Measurements from ENCODE around the gene FGD5. TPM values are rescaled to one million over a fixed set of nuclear protein-coding genes. Genes with fewer than 3 reads are reported as not detected.

The FGD5 gene
- total and polyA plus RNA-seq, 2 donors (not counting 1 experiment from before 2014, with no cell fraction given): 0.03 to 0.50 TPM

- Histone ChIP-seq H3K27me3 (ENCODE audit: control insufficient read depth, insufficient read depth, low read length) (peaks cover 2% of the 10 kb centered on the region), H3K4me2 (ENCODE audit: extremely low read depth, insufficient read depth, low read length) (no peak overlapping the region), H3K4me3 (replicated peaks in 1 of 4; ENCODE audit: control extremely low read depth in 1 of 4, insufficient read depth in 1 of 4, low read depth in 3 of 4, low read length in 4 of 4) (no peak overlapping the region), H3K79me2 (ENCODE audit: control insufficient read depth, insufficient read depth, low read length) (no peaks in the 10 kb centered on the region), H3K36me3 (ENCODE audit: control insufficient read depth, insufficient read depth, low read length) (no peaks in the 10 kb centered on the region), H3K27ac (ENCODE audit: insufficient read depth, low read length) (no peak overlapping the region), H4K20me1 (ENCODE audit: control insufficient read depth, extremely low read depth, insufficient read depth, low read length) (no peaks in the 10 kb centered on the region), H2AFZ (ENCODE audit: low read length) (no peak overlapping the region), H3K4me1 (ENCODE audit: control insufficient read depth, extremely low read depth, insufficient read depth, low read length) (no peaks in the 10 kb centered on the region), H3K9me3 (ENCODE audit: control insufficient read depth, insufficient read depth, low read depth, low read length) (no peaks in the 10 kb centered on the region), H3K9ac (ENCODE audit: insufficient read depth, low read length) (no peak overlapping the region)
- DNase-seq (ENCODE audit: low read depth in 2 of 2): no peak
- TF ChIP-seq EZH2 (IDR thresholded peaks at IDR 0.05; ENCODE audit: low read length, missing control alignments) (no peak), CTCF (conservative IDR thresholded peaks at IDR 0.05 in 1 of 2, IDR thresholded peaks at IDR 0.05 in 1 of 2; ENCODE audit: low read depth in 1 of 2, low read length in 2 of 2) (no peak)
Observed at GRCh38 chr3:14827776-14828175, 9.0 kb downstream of the FGD5 start.

- no peak overlapping the region for H3K27ac ChIP-seq (ENCODE audit: insufficient read depth, low read length)
- H2AFZ ChIP-seq (ENCODE audit: low read length): no peak overlapping the region
- H3K27me3 ChIP-seq (ENCODE audit: control insufficient read depth, insufficient read depth, low read length): peaks cover 2% of the 10 kb centered on the region
- H3K4me3 ChIP-seq (replicated peaks in 1 of 4; ENCODE audit: control extremely low read depth in 1 of 4, insufficient read depth in 1 of 4, low read depth in 3 of 4, low read length in 4 of 4): no peak overlapping the region
- no peaks in the 10 kb centered on the region for H4K20me1 ChIP-seq (ENCODE audit: control insufficient read depth, extremely low read depth, insufficient read depth, low read length)
- TF ChIP-seq CTCF (conservative IDR thresholded peaks at IDR 0.05 in 1 of 2, IDR thresholded peaks at IDR 0.05 in 1 of 2; ENCODE audit: low read depth in 1 of 2, low read length in 2 of 2) (no peak), EZH2 (IDR thresholded peaks at IDR 0.05; ENCODE audit: low read length, missing control alignments) (no peak)
- H3K79me2 ChIP-seq (ENCODE audit: control insufficient read depth, insufficient read depth, low read length): no peaks in the 10 kb centered on the region
- no peaks in the 10 kb centered on the region for H3K4me1 ChIP-seq (ENCODE audit: control insufficient read depth, extremely low read depth, insufficient read depth, low read length)
- no peaks in the 10 kb centered on the region for H3K36me3 ChIP-seq (ENCODE audit: control insufficient read depth, insufficient read depth, low read length)
- no peak overlapping the region for H3K4me2 ChIP-seq (ENCODE audit: extremely low read depth, insufficient read depth, low read length)
- H3K9me3 ChIP-seq (ENCODE audit: control insufficient read depth, insufficient read depth, low read depth, low read length): no peaks in the 10 kb centered on the region
- no peak for DNase-seq (ENCODE audit: low read depth in 2 of 2)
- H3K9ac ChIP-seq (ENCODE audit: insufficient read depth, low read length): no peak overlapping the region
Observed at GRCh38 chr3:14829811-14830210, 11.0 kb downstream of the FGD5 start.

- Histone ChIP-seq H2AFZ (ENCODE audit: low read length) (no peak overlapping the region), H3K9ac (ENCODE audit: insufficient read depth, low read length) (no peak overlapping the region), H3K4me2 (ENCODE audit: extremely low read depth, insufficient read depth, low read length) (no peak overlapping the region), H3K4me3 (replicated peaks in 1 of 4; ENCODE audit: control extremely low read depth in 1 of 4, insufficient read depth in 1 of 4, low read depth in 3 of 4, low read length in 4 of 4) (no peak overlapping the region), H3K79me2 (ENCODE audit: control insufficient read depth, insufficient read depth, low read length) (no peaks in the 10 kb centered on the region), H3K27ac (ENCODE audit: insufficient read depth, low read length) (no peak overlapping the region), H3K27me3 (ENCODE audit: control insufficient read depth, insufficient read depth, low read length) (peaks cover 2% of the 10 kb centered on the region), H3K9me3 (ENCODE audit: control insufficient read depth, insufficient read depth, low read depth, low read length) (no peaks in the 10 kb centered on the region), H3K4me1 (ENCODE audit: control insufficient read depth, extremely low read depth, insufficient read depth, low read length) (no peaks in the 10 kb centered on the region), H3K36me3 (ENCODE audit: control insufficient read depth, insufficient read depth, low read length) (no peaks in the 10 kb centered on the region), H4K20me1 (ENCODE audit: control insufficient read depth, extremely low read depth, insufficient read depth, low read length) (no peaks in the 10 kb centered on the region)
- DNase-seq (ENCODE audit: low read depth in 2 of 2): no peak
- no peak for TF ChIP-seq EZH2 (IDR thresholded peaks at IDR 0.05; ENCODE audit: low read length, missing control alignments)
- no peak for TF ChIP-seq CTCF (conservative IDR thresholded peaks at IDR 0.05 in 1 of 2, IDR thresholded peaks at IDR 0.05 in 1 of 2; ENCODE audit: low read depth in 1 of 2, low read length in 2 of 2)
Observed at GRCh38 chr3:14831916-14832450, 13.2 kb downstream of the FGD5 start.
